ENCODE measurements around the gene PIKFYVE. TPM values are rescaled to one million over a fixed set of nuclear protein-coding genes. Genes with fewer than 3 reads are reported as not detected.

PIKFYVE gene
- total and polyA plus RNA-seq, 2 of the 8 experiments (the other 6 are each of a cell fraction or from before 2014, with no cell fraction given) = 8.8 to 33.5 TPM

GRCh38 chr2:208329485-208329884 lies 63.4 kb downstream of the PIKFYVE start:
- no peak overlapping the region for H3K9ac ChIP-seq (replicated peaks in 1 of 4; ENCODE audit: extremely low read depth in 1 of 4, low read depth in 3 of 4, low read length in 3 of 4)
- H3K23me2 ChIP-seq (ENCODE audit: low read depth, low read length) = no peaks in the 10 kb centered on the region
- H3K36me3 ChIP-seq (ENCODE audit: control insufficient read depth in 2 of 4, insufficient read depth in 4 of 4, low read length in 3 of 4) = peaks cover 9 to 77% (median 44%) of the 10 kb centered on the region in 4 experiments; a peak in 7 of 8 replicates
- H2BK120ac ChIP-seq (replicated peaks; ENCODE audit: low read depth, low read length) = no peak overlapping the region
- POLR2A ChIA-PET (ENCODE audit: partially characterized antibody) = no interaction called here
- H4K8ac ChIP-seq (ENCODE audit: extremely low read depth, insufficient read depth, low read length) = no peak overlapping the region
- H3K4ac ChIP-seq (replicated peaks; ENCODE audit: insufficient read length, low read depth, low read length) = no peak overlapping the region
- no peak overlapping the region for H4K5ac ChIP-seq (ENCODE audit: insufficient read length, low read depth, low read length)
- H3K18ac ChIP-seq (ENCODE audit: extremely low read depth, low read length) = no peak overlapping the region
- no peak overlapping the region for H4K91ac ChIP-seq (replicated peaks; ENCODE audit: insufficient read length, low read length)
- TF ChIP-seq USF2 (IDR thresholded peaks at IDR 0.05; ENCODE audit: low read length) = no peak
- TF ChIP-seq SP2 (IDR thresholded peaks at IDR 0.05; ENCODE audit: low read length) = no peak
- TF ChIP-seq CHD1 (IDR thresholded peaks at IDR 0.05; ENCODE audit: low read depth, low read length) = no peak
- no peak for TF ChIP-seq JUN (IDR thresholded peaks at IDR 0.05; ENCODE audit: low read depth, low read length)
- TF ChIP-seq PHF8 (conservative IDR thresholded peaks at IDR 0.05; ENCODE audit: low read depth, low read length) = no peak
- TF ChIP-seq BCL11A (IDR thresholded peaks at IDR 0.05; ENCODE audit: low read depth in 2 of 2, low read length in 2 of 2) = no peak
- no peak for TF ChIP-seq EP300 (IDR thresholded peaks at IDR 0.05; ENCODE audit: borderline replicate concordance in 1 of 2, low read depth in 2 of 2, low read length in 2 of 2)
- TF ChIP-seq POLR2A (IDR thresholded peaks at IDR 0.05; ENCODE audit: control extremely low read depth in 1 of 2, low read depth in 2 of 2, low read length in 2 of 2) = no peak
- TF ChIP-seq JUND (IDR thresholded peaks at IDR 0.05; ENCODE audit: low read length) = no peak
- TF ChIP-seq KDM5A (IDR thresholded peaks at IDR 0.05; ENCODE audit: low read length) = no peak
- no peak for TF ChIP-seq TBP (IDR thresholded peaks at IDR 0.05; ENCODE audit: low read depth, low read length)
- H3K27me3 ChIP-seq (replicated peaks in 1 of 4; ENCODE audit: control insufficient read depth in 3 of 4, extremely low read depth in 1 of 4, insufficient read depth in 3 of 4, low read length in 3 of 4) = no peaks in the 10 kb centered on the region
- H2BK5ac ChIP-seq (ENCODE audit: low read depth, low read length) = no peak overlapping the region
- no peak overlapping the region for H2BK15ac ChIP-seq (ENCODE audit: low read length)
- no peak overlapping the region for H3K4me3 ChIP-seq (ENCODE audit: extremely low read depth in 1 of 4, insufficient read depth in 2 of 4, low read depth in 3 of 4, low read length in 4 of 4)
- no peak overlapping the region for H2AK5ac ChIP-seq (ENCODE audit: low read depth, low read length)
- DNase-seq (ENCODE audit: low read depth in 1 of 2, low spot score in 2 of 2) (no peak), FAIRE-seq (no peak)
- no peaks in the 10 kb centered on the region for H3K4me1 ChIP-seq (replicated peaks in 1 of 4; ENCODE audit: control insufficient read depth in 3 of 4, insufficient read depth in 4 of 4, low read length in 3 of 4)
- no peak overlapping the region for H2BK12ac ChIP-seq (ENCODE audit: low read depth, low read length)
- H4K20me1 ChIP-seq (replicated peaks in 1 of 2; ENCODE audit: control insufficient read depth in 1 of 2, insufficient read depth in 2 of 2, low read length in 2 of 2) = peaks cover 0 to 5% of the 10 kb centered on the region in 2 experiments
- H3K27ac ChIP-seq (ENCODE audit: low read depth, low read length) = no peak overlapping the region
- H3K4me2 ChIP-seq (ENCODE audit: insufficient read depth in 1 of 2, low read depth in 2 of 2, low read length in 2 of 2) = no peak overlapping the region
- no peaks in the 10 kb centered on the region for H3K9me3 ChIP-seq (ENCODE audit: insufficient read depth in 2 of 2, low read depth in 1 of 2, low read length in 1 of 2)
- H3K56ac ChIP-seq (replicated peaks; ENCODE audit: insufficient read length, low read depth, low read length) = no peak overlapping the region
- CTCF ChIA-PET (ENCODE audit: partially characterized antibody) = no interaction called here
- H2BK20ac ChIP-seq (ENCODE audit: low read length) = no peak overlapping the region
- no peak overlapping the region for H3K14ac ChIP-seq (ENCODE audit: insufficient read length)
- no peak overlapping the region for H2AFZ ChIP-seq (ENCODE audit: low read length)
- no peaks in the 10 kb centered on the region for H3K79me1 ChIP-seq (ENCODE audit: low read depth, low read length)
- H3K79me2 ChIP-seq (ENCODE audit: control insufficient read depth in 1 of 2, insufficient read depth in 2 of 2, low read length in 2 of 2) = no peaks in the 10 kb centered on the region
- no peak overlapping the region for H3K23ac ChIP-seq (ENCODE audit: insufficient read length)
